Measurements from ENCODE around the gene TMOD2. TPM values are rescaled to one million over a fixed set of nuclear protein-coding genes. Genes with fewer than 3 reads are reported as not detected.

Gene TMOD2
- total RNA-seq, 6 donors from 2014 or later = 5.6 to 13.8 (median 10.9) TPM

DNA sequence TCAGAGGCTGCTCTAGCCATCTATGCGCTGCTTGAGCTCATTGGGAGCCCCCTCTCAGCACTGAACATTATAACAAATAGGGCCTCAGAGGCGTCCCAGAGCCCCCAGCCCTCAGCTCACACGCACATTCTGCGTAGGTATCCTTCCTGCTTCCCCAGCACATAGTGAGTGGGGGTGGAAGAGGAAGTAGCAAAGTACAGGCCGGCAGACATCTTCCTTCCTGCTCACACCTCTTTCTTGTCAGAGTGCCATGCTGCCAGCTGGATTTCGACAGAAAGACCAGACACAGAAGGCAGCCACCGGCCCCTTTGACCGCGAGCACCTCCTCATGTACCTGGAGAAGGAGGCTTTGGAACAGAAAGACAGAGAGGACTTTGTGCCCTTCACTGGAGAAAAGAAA lies 16.6 kb downstream of the TMOD2 start:
- Histone ChIP-seq H3K27ac (peak overlapping the region in 2 of 4 donors; percentile 54 to 66), H3K4me3 (no peak overlapping the region), H3K4me1 (peaks cover 0 to 14% (median 7%) of the 10 kb centered on the region in 4 donors), H3K9me3 (no peaks in the 10 kb centered on the region), H3K36me3 (no peaks in the 10 kb centered on the region), H3K27me3 (no peaks in the 10 kb centered on the region)
- 48 to 53% methylated on average over 9 of the region's 9 CpGs for WGBS, 2 donors
- TF ChIP-seq POLR2A (IDR thresholded peaks at IDR 0.05) (no peak), POLR2AphosphoS5 (IDR thresholded peaks at IDR 0.05) (peak; percentile 42 to 58)
- DNase-seq (peak in 1 of 2 donors; percentile 44), ATAC-seq (ENCODE audit: low FRiP score in 2 of 2) (peak; percentile 45 to 50)

- no peaks in the 10 kb centered on the region for H3K9me3 ChIP-seq
- H3K36me3 ChIP-seq = peaks cover 0 to 8% (median 0%) of the 10 kb centered on the region in 4 donors
Measured at GRCh38 chr15:51770902-51771301, 19.5 kb downstream of the TMOD2 start.

GRCh38 chr15:51771773-51772172 lies 20.4 kb downstream of the TMOD2 start:
- TF ChIP-seq POLR2A (IDR thresholded peaks at IDR 0.05) = no peak
- peak in 1 of 4 donors; percentile 12 for TF ChIP-seq EP300 (IDR thresholded peaks at IDR 0.05)
- no peak for TF ChIP-seq CTCF (IDR thresholded peaks at IDR 0.05)
- no peak for TF ChIP-seq POLR2AphosphoS5 (IDR thresholded peaks at IDR 0.05)
- peaks cover 0 to 8% (median 0%) of the 10 kb centered on the region in 4 donors for H3K36me3 ChIP-seq

More at GRCh38 chr15:51770902-51771301, 19.5 kb downstream of the TMOD2 start:
- DNase-seq (no peak), ATAC-seq (ENCODE audit: low FRiP score in 2 of 2) (no peak)
- Histone ChIP-seq H3K4me3 (no peak overlapping the region), H3K27ac (no peak overlapping the region), H3K27me3 (no peaks in the 10 kb centered on the region), H3K4me1 (peaks cover 0 to 14% (median 7%) of the 10 kb centered on the region in 4 donors)
- TF ChIP-seq POLR2A (IDR thresholded peaks at IDR 0.05) = no peak
- TF ChIP-seq CTCF (IDR thresholded peaks at IDR 0.05) = no peak
- no peak for TF ChIP-seq EP300 (IDR thresholded peaks at IDR 0.05)
- TF ChIP-seq POLR2AphosphoS5 (IDR thresholded peaks at IDR 0.05) = no peak
- 72 to 80% methylated on average over 3 of the region's 3 CpGs for WGBS, 2 donors

DNA sequence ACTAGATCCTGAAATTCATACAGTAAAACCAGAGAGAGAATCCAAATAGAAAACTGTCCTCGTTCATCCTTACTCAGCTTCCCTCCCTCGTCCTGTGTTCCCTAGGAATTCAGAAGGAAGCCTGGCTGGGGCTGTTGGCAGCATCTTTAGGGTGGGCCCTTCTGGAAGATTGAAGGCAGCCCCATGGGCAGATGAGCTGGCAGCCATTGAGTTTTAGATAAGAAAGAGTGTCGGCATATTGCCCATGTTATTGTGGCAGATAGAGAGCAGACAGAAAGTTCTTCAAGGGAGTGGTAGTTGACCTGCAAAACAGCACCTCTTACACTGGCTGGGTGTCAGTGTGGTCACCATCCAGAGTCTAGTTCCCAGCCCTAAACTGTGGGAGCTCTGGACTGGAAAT lies 23.5 kb downstream of the TMOD2 start:
- ATAC-seq (ENCODE audit: low FRiP score in 2 of 2) = no peak
- no peak for DNase-seq
- Histone ChIP-seq H3K4me3 (no peak overlapping the region), H3K9me3 (no peaks in the 10 kb centered on the region), H3K4me1 (peaks cover 0 to 14% (median 0%) of the 10 kb centered on the region in 4 donors), H3K27ac (no peak overlapping the region), H3K27me3 (no peaks in the 10 kb centered on the region), H3K36me3 (peaks cover 0 to 11% (median 0%) of the 10 kb centered on the region in 4 donors)
- 80 to 92% methylated on average over 3 of the region's 3 CpGs for WGBS, 2 donors
- TF ChIP-seq CTCF (IDR thresholded peaks at IDR 0.05) = no peak
- TF ChIP-seq POLR2A (IDR thresholded peaks at IDR 0.05) = no peak
- no peak for TF ChIP-seq EP300 (IDR thresholded peaks at IDR 0.05)
- no peak for TF ChIP-seq POLR2AphosphoS5 (IDR thresholded peaks at IDR 0.05)

More at GRCh38 chr15:51771773-51772172, 20.4 kb downstream of the TMOD2 start:
- DNase-seq (no peak), ATAC-seq (ENCODE audit: low FRiP score in 2 of 2) (no peak)
- Histone ChIP-seq H3K27me3 (no peaks in the 10 kb centered on the region), H3K9me3 (no peaks in the 10 kb centered on the region), H3K4me1 (peaks cover 0 to 20% (median 8%) of the 10 kb centered on the region in 4 donors), H3K27ac (no peak overlapping the region), H3K4me3 (no peak overlapping the region)
- WGBS, 2 donors = 38 to 50% methylated on average over 1 of the region's 1 CpG

GRCh38 chr15:51775967-51776816 lies 24.8 kb downstream of the TMOD2 start:
- Histone ChIP-seq H3K9me3 (no peaks in the 10 kb centered on the region), H3K36me3 (peaks cover 0 to 19% (median 0%) of the 10 kb centered on the region in 4 donors), H3K4me3 (no peak overlapping the region), H3K27me3 (no peaks in the 10 kb centered on the region), H3K27ac (no peak overlapping the region), H3K4me1 (peaks cover 0 to 14% (median 0%) of the 10 kb centered on the region in 4 donors)
- DNase-seq (peak in 1 of 2 donors; percentile 42), ATAC-seq (ENCODE audit: low FRiP score in 2 of 2) (peak; percentile 86 to 94)
- TF ChIP-seq EP300 (IDR thresholded peaks at IDR 0.05) (no peak), CTCF (IDR thresholded peaks at IDR 0.05) (peak; percentile 61 to 84 (median 78))
- WGBS, 2 donors = 55 to 56% methylated on average over 11 of the region's 11 CpGs
